Transverse colon (tissue), 4 donors: ENCODE data around the gene STXBP1. TPM values are rescaled to one million over a fixed set of nuclear protein-coding genes. Genes with fewer than 3 reads are reported as not detected.

Experiments
- DNase-seq: peaks from one replicate; pipeline ENCODE4 v3.0.0-alpha.2; 2019
- H3K27ac ChIP-seq, 4 donors: fragments of 200-600 bp; sonication (generic); 2 replicates each; pipeline ENCODE4 v1.5.1; 2016 to 2018; ENCODE audit warnings: inconsistent platforms in 4 of 4
- H3K27me3 ChIP-seq: fragments of 200-600 bp; sonication (generic); 2 replicates; pipeline ENCODE4 v1.5.1; 2017; ENCODE audit warnings: inconsistent platforms
- H3K36me3 ChIP-seq, 4 donors: fragments of 200-600 bp; sonication (generic); 2 replicates each; pipeline ENCODE4 v1.5.1; 2017 to 2019; ENCODE audit warnings: inconsistent platforms in 4 of 4
- H3K4me1 ChIP-seq, 4 donors: fragments of 200-600 bp; sonication (generic); 2 replicates each; pipeline ENCODE4 v1.5.1; 2017 to 2020; ENCODE audit warnings: inconsistent platforms in 4 of 4
- H3K4me3 ChIP-seq, 4 donors: fragments of 200-600 bp; sonication (generic); 1 replicate in 1 of 4; 2 replicates in 3 of 4; pipeline versions ENCODE4 v1.5.1 to v1.6.1; 2017 to 2019; ENCODE audit warnings: inconsistent platforms in 4 of 4
- H3K9me3 ChIP-seq, 2 donors: fragments of 200-600 bp; sonication (generic); 2 replicates each; pipeline ENCODE4 v1.5.1; 2017 to 2019; ENCODE audit warnings: inconsistent platforms in 2 of 2
- EP300 ChIP-seq: sonication (generic); formaldehyde crosslinking; IDR thresholded peaks from one replicate; pipeline ENCODE4 v1.6.1; 2017; ENCODE audit warnings: antibody characterized with exemption, low read depth
- POLR2A ChIP-seq: fragments of 450-650 bp; IDR thresholded peaks from one replicate; pipeline ENCODE4 v1.6.1; 2016; ENCODE audit warnings: antibody characterized with exemption, mild to moderate bottlenecking, moderate library complexity
- POLR2AphosphoS5 ChIP-seq, 3 donors: sonication (generic); formaldehyde crosslinking; IDR thresholded peaks; one replicate each; pipeline ENCODE4 v1.6.1; 2016; ENCODE audit warnings: antibody characterized with exemption in 3 of 3
- WGBS, 2 donors: methylation state at CpG; one replicate each; pipeline ENCODE4 v1.1.5; 2018; ENCODE audit warnings: low coverage in 1 of 2; 5-methylcytosine and 5-hydroxymethylcytosine counted together
- in situ Hi-C, 4 donors: fragments of 200-750 bp; cut with MboI; loops; one replicate each; pipeline versions ENCODE4 v1.15.0 to v1.15.1; 2017; ENCODE audit warnings: low sequenced_read_pairs in 3 of 4, low pct_ligation_motif_present in 1 of 4, low pct_unique_long_range_greater_than_20kb in 1 of 4
- intact Hi-C: fragments of 100-400 bp; cut with DNase I; formaldehyde crosslinking; loops from one replicate; pipeline ENCODE4 v1.15.1; 2023; ENCODE audit warnings: low total_unique reads
- total RNA-seq, 4 donors: library from RNA; depleted of rRNA; stranded (reverse); fragments of >200 nt; gene quantifications; one replicate each; pipeline ENCODE4 v1.1.0, GENCODE V29; 2016
- TF ChIP-seq, protein P1 (sequence below), 5 experiments: fragments of 200-600 bp in 3 of 5; fragments of 450-650 bp in 2 of 5; sonication (generic) in 3 of 5; IDR thresholded peaks; 1 replicate in 2 of 5; 2 replicates in 3 of 5; pipeline ENCODE4 v1.5.1; 2016 to 2017; ENCODE audit warnings: antibody characterized with exemption in 5 of 5, inconsistent platforms in 3 of 5, mild to moderate bottlenecking in 2 of 5, moderate library complexity in 1 of 5

STXBP1 gene
- total RNA-seq, 4 donors from 2014 or later, result 7.9 to 193 (median 13.3) TPM

DNA sequence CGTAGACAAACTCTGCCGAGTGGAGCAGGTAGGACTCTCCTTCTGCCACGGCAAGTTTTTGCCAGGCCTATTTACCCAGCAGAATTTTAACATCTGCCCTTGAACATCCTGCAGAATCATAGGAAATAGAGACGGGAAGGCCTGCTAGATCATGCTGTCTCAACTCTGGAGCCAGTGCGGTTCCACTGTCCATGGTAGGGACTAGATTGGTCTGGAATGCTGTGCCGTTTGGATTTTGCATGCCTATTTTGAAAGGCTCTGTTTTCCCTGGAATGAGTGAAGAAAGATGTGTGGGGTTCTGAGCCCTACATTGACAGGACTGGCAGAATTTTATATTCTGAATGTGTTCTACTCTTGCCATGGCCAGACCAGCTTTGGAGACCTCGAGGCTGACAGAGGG, 61.2 kb downstream of the STXBP1 start:
- no peak overlapping the region for H3K4me3 ChIP-seq
- no peak for TF ChIP-seq POLR2AphosphoS5 (IDR thresholded peaks at IDR 0.05)
- TF ChIP-seq, protein P1, sequence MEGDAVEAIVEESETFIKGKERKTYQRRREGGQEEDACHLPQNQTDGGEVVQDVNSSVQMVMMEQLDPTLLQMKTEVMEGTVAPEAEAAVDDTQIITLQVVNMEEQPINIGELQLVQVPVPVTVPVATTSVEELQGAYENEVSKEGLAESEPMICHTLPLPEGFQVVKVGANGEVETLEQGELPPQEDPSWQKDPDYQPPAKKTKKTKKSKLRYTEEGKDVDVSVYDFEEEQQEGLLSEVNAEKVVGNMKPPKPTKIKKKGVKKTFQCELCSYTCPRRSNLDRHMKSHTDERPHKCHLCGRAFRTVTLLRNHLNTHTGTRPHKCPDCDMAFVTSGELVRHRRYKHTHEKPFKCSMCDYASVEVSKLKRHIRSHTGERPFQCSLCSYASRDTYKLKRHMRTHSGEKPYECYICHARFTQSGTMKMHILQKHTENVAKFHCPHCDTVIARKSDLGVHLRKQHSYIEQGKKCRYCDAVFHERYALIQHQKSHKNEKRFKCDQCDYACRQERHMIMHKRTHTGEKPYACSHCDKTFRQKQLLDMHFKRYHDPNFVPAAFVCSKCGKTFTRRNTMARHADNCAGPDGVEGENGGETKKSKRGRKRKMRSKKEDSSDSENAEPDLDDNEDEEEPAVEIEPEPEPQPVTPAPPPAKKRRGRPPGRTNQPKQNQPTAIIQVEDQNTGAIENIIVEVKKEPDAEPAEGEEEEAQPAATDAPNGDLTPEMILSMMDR (IDR thresholded peaks at IDR 0.05), result no peak
- TF ChIP-seq EP300, result no peak
- no peak for TF ChIP-seq POLR2A
- intact Hi-C loops (no loop called here), in situ Hi-C loops (no loop called here)
- H3K27ac ChIP-seq, result no peak overlapping the region
- no peaks in the 10 kb centered on the region for H3K9me3 ChIP-seq
- no peaks in the 10 kb centered on the region for H3K4me1 ChIP-seq
- no peak for DNase-seq
- WGBS, 2 donors, result 90 to 100% methylated on average over 1 to 7 of the region's 7 CpGs
- no peaks in the 10 kb centered on the region for H3K27me3 ChIP-seq
- no peaks in the 10 kb centered on the region for H3K36me3 ChIP-seq

DNA sequence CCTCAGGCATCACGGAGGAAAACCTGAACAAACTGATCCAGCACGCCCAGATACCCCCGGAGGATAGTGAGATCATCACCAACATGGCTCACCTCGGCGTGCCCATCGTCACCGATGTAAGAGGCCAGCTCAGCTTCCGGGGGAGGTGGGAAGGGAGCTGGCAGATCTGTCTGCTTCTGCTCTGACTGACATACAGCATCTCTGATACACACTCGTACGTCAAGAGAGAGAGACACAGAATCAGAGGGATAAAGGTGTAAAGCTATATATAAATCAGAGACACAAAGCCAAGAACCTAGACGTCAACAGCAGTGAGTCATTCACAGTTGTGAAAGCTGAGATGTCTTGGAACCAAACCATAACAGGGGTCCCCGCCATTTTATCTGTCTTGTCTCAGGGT, 64.6 kb downstream of the STXBP1 start:
- Histone ChIP-seq H3K4me1 (no peaks in the 10 kb centered on the region), H3K9me3 (no peaks in the 10 kb centered on the region), H3K27ac (no peak overlapping the region), H3K27me3 (no peaks in the 10 kb centered on the region), H3K36me3 (no peaks in the 10 kb centered on the region), H3K4me3 (no peak overlapping the region)
- TF ChIP-seq POLR2AphosphoS5 (IDR thresholded peaks at IDR 0.05) (no peak), POLR2A (no peak), EP300 (no peak)
- TF ChIP-seq, protein P1 (IDR thresholded peaks at IDR 0.05), result no peak
- 89% methylated on average over 12 of the region's 12 CpGs; no CpG with 5 or more reads in 1 of the 2 donors for WGBS, 2 donors
- intact Hi-C loops, result no loop called here
- no peak for DNase-seq
- in situ Hi-C loops, result no loop called here

DNA sequence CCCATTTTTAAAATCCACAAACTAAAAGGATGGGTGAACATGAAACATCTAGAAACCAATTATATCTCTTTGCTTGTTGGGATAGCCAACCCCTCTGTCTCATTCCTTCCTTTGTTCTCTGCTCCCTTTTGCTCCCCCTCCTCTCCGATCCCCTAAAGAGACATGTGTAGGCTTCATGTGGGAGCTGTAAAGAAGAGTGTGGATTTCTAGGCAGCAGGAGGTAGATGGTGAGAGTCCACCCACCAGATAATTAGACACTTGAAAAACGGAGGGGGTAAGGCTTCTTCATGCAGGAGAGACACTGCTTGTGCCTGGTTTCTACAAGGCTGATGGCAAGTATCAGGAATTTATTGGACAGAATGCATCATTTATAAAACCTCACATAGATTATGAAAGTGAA, 67.4 kb downstream of the STXBP1 start:
- H3K4me3 ChIP-seq, result no peak overlapping the region
- no peak overlapping the region for H3K27ac ChIP-seq
- in situ Hi-C loops, result no loop called here
- intact Hi-C loops, result no loop called here
- no peak for DNase-seq
- TF ChIP-seq POLR2AphosphoS5 (IDR thresholded peaks at IDR 0.05) (no peak), EP300 (no peak), POLR2A (no peak)
- TF ChIP-seq, protein P1 (IDR thresholded peaks at IDR 0.05), result no peak
- H3K9me3 ChIP-seq, result no peaks in the 10 kb centered on the region
- 71 to 77% methylated on average over 2 of the region's 2 CpGs for WGBS, 2 donors
- no peaks in the 10 kb centered on the region for H3K36me3 ChIP-seq
- no peaks in the 10 kb centered on the region for H3K4me1 ChIP-seq
- no peaks in the 10 kb centered on the region for H3K27me3 ChIP-seq

DNA sequence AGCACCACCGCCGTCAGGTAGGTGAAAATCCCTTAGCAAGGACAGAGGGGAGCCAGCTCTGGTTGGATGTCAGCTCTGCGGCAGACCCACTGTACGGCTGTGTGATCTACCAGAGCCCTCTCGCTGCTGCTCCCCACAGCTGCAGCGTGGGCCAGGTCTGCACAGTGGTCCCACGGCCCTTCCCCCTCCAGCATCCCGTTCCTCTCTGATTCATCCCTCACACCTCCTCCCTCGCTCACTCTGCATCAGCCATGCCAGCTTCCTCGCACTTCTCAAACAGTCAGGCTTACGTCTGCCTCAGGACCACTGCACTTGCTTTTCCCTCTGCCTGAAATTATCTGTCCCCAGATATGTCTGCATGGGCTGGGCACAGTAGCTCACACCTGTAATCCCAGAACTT, 68.1 kb downstream of the STXBP1 start:
- Histone ChIP-seq H3K27ac (no peak overlapping the region), H3K4me1 (no peaks in the 10 kb centered on the region), H3K36me3 (no peaks in the 10 kb centered on the region), H3K4me3 (no peak overlapping the region), H3K9me3 (no peaks in the 10 kb centered on the region), H3K27me3 (no peaks in the 10 kb centered on the region)
- WGBS, 2 donors, result 90 to 100% methylated on average over 3 to 11 of the region's 11 CpGs
- no peak for DNase-seq
- in situ Hi-C loops (no loop called here), intact Hi-C loops (no loop called here)
- TF ChIP-seq POLR2AphosphoS5 (IDR thresholded peaks at IDR 0.05), result no peak
- no peak for TF ChIP-seq POLR2A
- TF ChIP-seq, protein P1 (IDR thresholded peaks at IDR 0.05), result no peak
- TF ChIP-seq EP300, result no peak
